ENCODE data around the gene INSYN1. TPM values are rescaled to one million over a fixed set of nuclear protein-coding genes. Genes with fewer than 3 reads are reported as not detected.
"Not testable (repeated sequence)": the region's sequence is repeated elsewhere in the genome, so short reads cannot be mapped to it uniquely, and the experiment has no call there.

Gene INSYN1
- total RNA-seq, 2 experiments from 2014 or later: not detected

GRCh38 chr15:73732051-73732450 lies 21.1 kb downstream of the INSYN1 start:
- H3K9me3 Mint-ChIP-seq; POLR2A ChIA-PET; H3K27me3 Mint-ChIP-seq; H3K27ac Mint-ChIP-seq; H3K4me3 Mint-ChIP-seq; H3K36me3 Mint-ChIP-seq (ENCODE audit: low read depth); DNase-seq; H3K4me1 Mint-ChIP-seq: not testable (repeated sequence)
- CTCF ChIA-PET: interaction anchor here (1.8 kb wide), 1 partner anchor 95 kb away, joined by 4 read pairs; no protein-coding TSS in a partner anchor

DNA sequence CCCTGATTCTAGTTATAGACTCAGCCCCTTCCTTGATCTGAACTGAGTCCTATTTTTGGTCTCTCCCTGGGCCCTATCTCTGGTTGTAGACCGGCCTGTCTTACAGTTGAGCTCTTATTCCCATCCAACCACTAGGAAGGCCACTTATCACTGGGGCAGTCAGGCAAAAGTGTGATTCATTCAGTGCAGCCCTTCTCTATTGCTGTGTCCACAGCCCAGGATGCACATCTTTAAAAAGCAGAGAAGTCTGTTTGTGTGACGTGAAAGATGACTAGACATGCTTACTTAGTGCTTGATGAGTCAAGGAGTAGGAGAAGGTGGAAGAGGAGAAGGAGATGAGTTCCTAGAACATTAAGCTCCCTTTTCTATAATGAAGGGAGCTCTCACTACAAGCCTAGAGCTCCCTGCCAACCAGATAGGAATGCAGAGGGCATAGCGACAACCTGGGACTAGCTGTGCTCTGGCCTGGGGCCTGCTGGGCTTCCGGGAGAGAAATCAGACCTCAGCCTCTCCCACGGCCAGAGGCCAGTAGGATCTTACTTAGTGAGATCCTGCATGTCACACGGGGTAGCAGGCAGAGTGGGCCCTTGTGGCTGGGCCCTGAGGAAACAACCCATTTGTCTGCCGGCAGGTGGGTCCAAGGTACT lies 25.7 kb downstream of the INSYN1 start:
- H3K36me3 Mint-ChIP-seq (ENCODE audit: low read depth): no peaks in the 10 kb centered on the region
- no peak overlapping the region for H3K4me3 Mint-ChIP-seq
- ChIA-PET CTCF (no interaction called here), POLR2A (no interaction called here)
- no peaks in the 10 kb centered on the region for H3K4me1 Mint-ChIP-seq
- DNase-seq: no peak
- peaks cover 16% of the 10 kb centered on the region for H3K27me3 Mint-ChIP-seq
- H3K9me3 Mint-ChIP-seq: no peaks in the 10 kb centered on the region
- H3K27ac Mint-ChIP-seq: no peak overlapping the region

- Mint-ChIP-seq H3K9me3 (no peaks in the 10 kb centered on the region), H3K4me3 (no peak overlapping the region), H3K27me3 (peaks cover 25% of the 10 kb centered on the region), H3K27ac (no peak overlapping the region), H3K4me1 (no peaks in the 10 kb centered on the region), H3K36me3 (ENCODE audit: low read depth) (no peaks in the 10 kb centered on the region)
- CTCF ChIA-PET: no interaction called here
- POLR2A ChIA-PET: no interaction called here
- DNase-seq: no peak
Measured at GRCh38 chr15:73724212-73724611, 28.9 kb downstream of the INSYN1 start.

DNA sequence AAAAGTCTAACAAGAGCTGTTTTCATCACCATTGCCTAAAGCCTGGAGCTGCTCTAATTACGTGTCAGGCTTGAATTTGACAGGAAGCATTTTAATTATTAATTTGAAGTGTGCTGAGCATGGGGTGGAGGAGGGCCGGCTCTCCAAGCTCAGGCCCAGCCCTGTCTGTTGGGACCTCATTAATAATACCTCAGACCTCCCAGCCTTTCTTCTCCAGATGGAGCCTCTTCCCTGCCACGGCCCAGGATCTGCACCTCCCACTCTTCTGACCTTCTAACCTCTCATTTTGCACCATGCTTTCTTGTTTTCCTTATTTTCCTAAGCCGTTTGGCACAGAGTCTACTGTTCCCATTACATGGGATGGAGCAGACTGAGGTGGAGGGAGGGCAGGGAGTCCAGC lies 30.0 kb downstream of the INSYN1 start:
- H3K4me3 Mint-ChIP-seq: no peak overlapping the region
- H3K9me3 Mint-ChIP-seq: no peaks in the 10 kb centered on the region
- H3K27ac Mint-ChIP-seq: no peak overlapping the region
- no peak for DNase-seq
- no peaks in the 10 kb centered on the region for H3K4me1 Mint-ChIP-seq
- CTCF ChIA-PET: interaction anchor here (1.5 kb wide), 1 partner anchor 86 kb away, joined by 3 read pairs; no protein-coding TSS in a partner anchor
- H3K36me3 Mint-ChIP-seq (ENCODE audit: low read depth): no peaks in the 10 kb centered on the region
- H3K27me3 Mint-ChIP-seq: peaks cover 28% of the 10 kb centered on the region
- POLR2A ChIA-PET: no interaction called here

DNA sequence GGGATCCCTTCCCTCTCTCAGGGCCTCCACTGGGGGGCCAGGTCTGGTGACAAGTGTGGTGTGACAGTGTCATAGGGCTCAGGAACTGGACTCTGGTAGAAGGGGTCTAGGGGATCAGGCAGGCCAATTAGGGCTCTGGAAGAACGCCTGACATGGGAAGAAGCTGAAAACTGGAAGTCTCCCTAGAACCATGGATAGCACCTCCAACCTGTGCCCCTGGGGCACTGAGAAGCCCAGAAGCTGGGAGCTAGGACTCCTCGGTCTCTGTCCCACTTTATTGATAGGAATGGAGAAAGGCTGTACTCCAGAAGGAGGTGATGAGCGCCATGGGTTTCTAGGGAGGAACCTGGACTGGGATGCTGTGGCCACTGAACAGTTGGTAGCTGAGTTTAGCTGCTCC lies 30.7 kb downstream of the INSYN1 start:
- H3K4me3 Mint-ChIP-seq: no peak overlapping the region
- H3K36me3 Mint-ChIP-seq (ENCODE audit: low read depth): no peaks in the 10 kb centered on the region
- H3K9me3 Mint-ChIP-seq: no peaks in the 10 kb centered on the region
- peaks cover 28% of the 10 kb centered on the region for H3K27me3 Mint-ChIP-seq
- H3K27ac Mint-ChIP-seq: no peak overlapping the region
- H3K4me1 Mint-ChIP-seq: no peaks in the 10 kb centered on the region
- DNase-seq: no peak
- POLR2A ChIA-PET: no interaction called here
- CTCF ChIA-PET: interaction anchor here (1.3 to 1.5 kb wide), 2 partner anchors 18 to 86 kb away, joined by 3 read pairs; no protein-coding TSS in a partner anchor

DNA sequence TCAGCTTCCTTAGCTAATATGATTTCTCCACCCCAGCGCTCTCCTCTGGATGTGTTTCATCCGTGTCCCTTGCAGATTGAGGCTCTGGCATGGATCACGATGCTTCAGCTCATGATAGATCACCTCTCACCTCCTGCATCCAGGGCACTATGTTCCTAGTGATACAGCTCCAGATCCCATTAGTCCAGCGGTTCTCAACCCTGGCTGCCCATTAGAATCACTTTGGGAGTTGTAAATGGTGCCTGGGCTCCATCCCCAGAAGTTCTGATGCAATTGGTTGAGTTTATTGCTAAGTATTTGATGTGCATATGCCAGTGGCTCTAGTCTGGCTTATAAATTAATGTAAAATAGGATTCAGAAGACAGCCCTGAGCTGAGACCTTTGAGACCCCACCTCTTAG lies 34.5 kb downstream of the INSYN1 start:
- POLR2A ChIA-PET: no interaction called here
- DNase-seq: no peak
- peaks cover 18% of the 10 kb centered on the region for H3K27me3 Mint-ChIP-seq
- no peaks in the 10 kb centered on the region for H3K36me3 Mint-ChIP-seq (ENCODE audit: low read depth)
- CTCF ChIA-PET: interaction anchor here (0.8 to 1.1 kb wide), 2 partner anchors 14 to 82 kb away, joined by 3 read pairs; no protein-coding TSS in a partner anchor
- H3K27ac Mint-ChIP-seq: no peak overlapping the region
- no peak overlapping the region for H3K4me3 Mint-ChIP-seq
- H3K4me1 Mint-ChIP-seq: no peaks in the 10 kb centered on the region
- H3K9me3 Mint-ChIP-seq: no peaks in the 10 kb centered on the region

DNA sequence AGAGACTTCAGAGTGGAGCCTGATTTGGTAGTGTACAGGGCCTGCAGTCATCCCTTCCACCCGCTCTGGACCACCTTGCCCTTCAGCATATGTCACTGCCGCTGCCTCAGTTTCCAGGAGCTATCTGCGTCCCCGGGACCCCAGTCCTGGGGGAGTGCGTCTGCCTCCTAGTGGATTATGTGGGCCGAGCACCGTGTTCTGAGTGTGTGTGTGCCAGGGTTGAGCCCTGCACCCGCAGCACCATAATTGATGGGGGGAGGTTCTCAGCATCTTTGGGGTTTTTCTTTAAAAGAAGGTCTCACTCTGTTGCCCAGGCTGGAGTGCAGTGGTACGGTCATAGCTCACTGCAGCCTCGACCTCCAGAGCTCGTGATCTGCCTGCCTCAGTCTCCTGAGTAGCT lies 35.3 kb downstream of the INSYN1 start:
- H3K4me1 Mint-ChIP-seq: no peaks in the 10 kb centered on the region

DNA sequence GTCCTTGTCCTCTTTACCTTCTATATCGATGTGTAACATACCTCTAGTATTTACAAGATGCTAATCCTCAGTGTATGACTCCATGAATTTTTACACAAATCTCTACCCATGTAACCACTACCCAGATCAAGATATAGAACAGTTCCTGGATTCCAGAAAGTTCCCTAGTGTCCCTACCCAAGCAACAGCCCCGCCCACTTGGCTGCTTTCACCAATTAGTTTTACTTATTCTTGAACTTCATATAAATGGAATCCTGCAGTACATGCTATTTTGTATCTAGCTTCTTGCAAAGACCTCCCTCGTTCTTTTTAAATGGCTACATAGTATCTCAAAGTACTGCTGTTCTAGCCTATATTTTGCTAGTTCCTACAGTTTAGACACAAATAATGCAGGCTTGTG lies 35.9 kb downstream of the INSYN1 start:
- DNase-seq: no peak
- H3K27me3 Mint-ChIP-seq: peaks cover 16% of the 10 kb centered on the region
- ChIA-PET POLR2A (no interaction called here), CTCF (interaction anchor here (4.2 kb wide), 1 partner anchor 12 kb away, joined by 20 read pairs; no protein-coding TSS in a partner anchor)
- no peaks in the 10 kb centered on the region for H3K4me1 Mint-ChIP-seq
- no peaks in the 10 kb centered on the region for H3K36me3 Mint-ChIP-seq (ENCODE audit: low read depth)
- H3K27ac Mint-ChIP-seq: no peak overlapping the region
- no peaks in the 10 kb centered on the region for H3K9me3 Mint-ChIP-seq
- H3K4me3 Mint-ChIP-seq: no peak overlapping the region

More for the DNA sequence above, 35.3 kb downstream of the INSYN1 start:
- H3K27ac Mint-ChIP-seq: no peak overlapping the region
- POLR2A ChIA-PET: no interaction called here
- H3K27me3 Mint-ChIP-seq: peaks cover 18% of the 10 kb centered on the region
- H3K4me3 Mint-ChIP-seq: no peak overlapping the region
- no peaks in the 10 kb centered on the region for H3K36me3 Mint-ChIP-seq (ENCODE audit: low read depth)
- H3K9me3 Mint-ChIP-seq: no peaks in the 10 kb centered on the region
- DNase-seq: no peak
- CTCF ChIA-PET: interaction anchor here (4.2 kb wide), 1 partner anchor 12 kb away, joined by 20 read pairs; no protein-coding TSS in a partner anchor

- no peak overlapping the region for H3K27ac Mint-ChIP-seq
- H3K4me1 Mint-ChIP-seq: no peaks in the 10 kb centered on the region
- no peaks in the 10 kb centered on the region for H3K9me3 Mint-ChIP-seq
- H3K36me3 Mint-ChIP-seq (ENCODE audit: low read depth): no peaks in the 10 kb centered on the region
- peaks cover 16% of the 10 kb centered on the region for H3K27me3 Mint-ChIP-seq
- DNase-seq: no peak
- POLR2A ChIA-PET: no interaction called here
- CTCF ChIA-PET: interaction anchor here (4.2 kb wide), 1 partner anchor 11 kb away, joined by 20 read pairs; no protein-coding TSS in a partner anchor
- H3K4me3 Mint-ChIP-seq: no peak overlapping the region
Measured at GRCh38 chr15:73716417-73716816, 36.7 kb downstream of the INSYN1 start.

DNA sequence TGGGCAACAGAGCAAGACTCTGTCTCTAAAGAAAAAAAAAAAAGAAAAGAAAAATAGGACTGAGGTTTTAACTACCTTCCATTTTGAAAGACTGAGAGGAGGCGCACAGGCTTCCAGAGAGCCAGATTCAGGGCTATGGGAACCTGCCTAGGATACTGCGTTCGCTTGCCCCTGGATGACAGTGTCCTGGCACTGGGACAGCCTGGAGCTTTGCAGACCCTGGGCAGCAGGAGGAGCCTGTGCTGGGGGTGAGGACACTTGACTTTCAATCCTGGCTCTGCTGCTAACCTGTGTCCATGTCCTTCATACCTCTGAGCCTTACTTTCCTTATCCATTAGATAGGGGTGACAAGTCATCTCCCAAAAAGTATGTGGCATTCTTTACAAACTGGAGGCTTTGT lies 37.7 kb downstream of the INSYN1 start:
- Mint-ChIP-seq H3K36me3 (ENCODE audit: low read depth) (no peaks in the 10 kb centered on the region), H3K4me3 (no peak overlapping the region), H3K9me3 (no peaks in the 10 kb centered on the region), H3K27me3 (peaks cover 13% of the 10 kb centered on the region), H3K27ac (no peak overlapping the region), H3K4me1 (no peaks in the 10 kb centered on the region)
- no peak for DNase-seq
- ChIA-PET POLR2A (no interaction called here), CTCF (interaction anchor here (4.2 kb wide), 1 partner anchor 10 kb away, joined by 20 read pairs; no protein-coding TSS in a partner anchor)

DNA sequence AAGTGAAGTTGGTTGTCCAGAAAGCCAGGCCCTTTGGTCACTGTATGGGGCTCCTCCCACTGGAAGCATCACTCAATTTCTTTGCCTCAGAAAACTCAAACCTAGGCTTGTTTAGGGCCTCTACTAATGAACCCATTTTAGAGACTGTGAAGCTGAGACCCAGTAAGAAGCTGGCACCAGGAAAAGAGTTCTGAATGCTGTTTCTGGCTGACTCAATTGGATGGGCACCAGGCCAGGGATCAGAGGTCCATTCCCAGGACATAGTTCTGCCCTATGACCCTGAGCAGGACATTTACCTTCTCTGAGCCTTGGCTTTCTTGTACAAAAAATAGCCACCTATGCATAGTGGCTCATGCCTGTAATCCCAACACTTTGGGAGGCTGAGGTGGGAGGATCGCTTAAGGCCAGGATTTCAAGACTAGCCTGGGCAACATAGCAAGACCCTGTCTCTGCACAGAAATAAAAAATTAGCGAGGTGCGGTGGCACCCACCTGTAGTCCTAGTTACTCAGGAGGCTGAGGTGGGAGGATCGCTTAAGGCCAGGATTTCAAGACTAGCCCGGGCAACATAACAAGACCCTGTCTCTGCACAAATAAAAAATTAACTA lies 38.4 kb downstream of the INSYN1 start:
- H3K4me1 Mint-ChIP-seq: no peaks in the 10 kb centered on the region

GRCh38 chr15:73712107-73712506 lies 41.0 kb downstream of the INSYN1 start:
- H3K4me1 Mint-ChIP-seq: no peaks in the 10 kb centered on the region

More for the DNA sequence above, 38.4 kb downstream of the INSYN1 start:
- Mint-ChIP-seq H3K27ac (no peak overlapping the region), H3K27me3 (peaks cover 8% of the 10 kb centered on the region), H3K4me3 (no peak overlapping the region), H3K36me3 (ENCODE audit: low read depth) (no peaks in the 10 kb centered on the region), H3K9me3 (no peaks in the 10 kb centered on the region)
- no peak for DNase-seq
- CTCF ChIA-PET: interaction anchor here (4.2 kb wide), 1 partner anchor 9 kb away, joined by 20 read pairs; no protein-coding TSS in a partner anchor
- POLR2A ChIA-PET: no interaction called here

DNA sequence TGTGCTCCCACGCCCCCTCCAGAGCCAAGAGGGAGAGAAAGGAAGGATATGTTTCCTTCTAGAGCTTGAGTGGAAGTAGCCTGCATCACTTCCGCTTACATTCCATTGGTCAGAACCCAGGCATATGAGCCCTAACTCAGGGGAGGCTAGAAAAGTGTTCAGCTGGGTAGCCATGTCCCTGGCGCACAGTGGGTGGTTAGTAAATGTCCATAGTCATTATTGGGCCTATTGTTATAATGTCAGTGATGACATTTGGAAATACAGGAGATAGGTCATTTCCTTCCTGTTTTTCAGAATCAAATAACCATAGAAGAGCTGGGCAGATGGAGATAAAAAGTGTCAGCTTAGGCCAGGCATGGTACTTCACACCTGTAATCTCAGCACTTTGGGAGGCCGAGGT lies 41.6 kb downstream of the INSYN1 start:
- Mint-ChIP-seq H3K27me3 (peaks cover 2% of the 10 kb centered on the region), H3K27ac (no peak overlapping the region), H3K36me3 (ENCODE audit: low read depth) (no peaks in the 10 kb centered on the region), H3K4me3 (no peak overlapping the region), H3K9me3 (no peaks in the 10 kb centered on the region), H3K4me1 (no peaks in the 10 kb centered on the region)
- POLR2A ChIA-PET: no interaction called here
- no peak for DNase-seq
- CTCF ChIA-PET: interaction anchor here (0.8 to 1.2 kb wide), 2 partner anchors 11 to 75 kb away, joined by 4 to 5 read pairs; no protein-coding TSS in a partner anchor

More at GRCh38 chr15:73712107-73712506, 41.0 kb downstream of the INSYN1 start:
- H3K9me3 Mint-ChIP-seq: no peaks in the 10 kb centered on the region
- no peaks in the 10 kb centered on the region for H3K36me3 Mint-ChIP-seq (ENCODE audit: low read depth)
- ChIA-PET POLR2A (no interaction called here), CTCF (interaction anchor here (0.8 to 1.2 kb wide), 2 partner anchors 12 to 76 kb away, joined by 4 to 5 read pairs; no protein-coding TSS in a partner anchor)
- peaks cover 3% of the 10 kb centered on the region for H3K27me3 Mint-ChIP-seq
- no peak for DNase-seq
- H3K4me3 Mint-ChIP-seq: no peak overlapping the region
- H3K27ac Mint-ChIP-seq: no peak overlapping the region
